Right lobe of liver (tissue), 6 donors: ENCODE data around the gene PCDHGB4. TPM values are rescaled to one million over a fixed set of nuclear protein-coding genes. Genes with fewer than 3 reads are reported as not detected.
A peak's percentile ranks its signal among the peaks of the same experiment; 100 is the strongest.
"Not testable (repeated sequence)": the region's sequence is repeated elsewhere in the genome, so short reads cannot be mapped to it uniquely, and the experiment has no call there.

Source experiments
- ATAC-seq, 4 donors: fragments of 200-7000 bp; cut with Tn5 transposase; one replicate each; pipeline ENCODE4 v1.9.1; 2020; ENCODE audit warnings: mild to moderate bottlenecking in 4 of 4, moderate library complexity in 4 of 4
- DNase-seq, 3 donors: peaks; one replicate each; pipeline ENCODE4 v3.0.0-alpha.2; 2020
- H3K27ac ChIP-seq, 3 donors: fragments of 200-600 bp; one replicate each; pipeline ENCODE4 v1.8.0; 2022
- H3K27me3 ChIP-seq, 2 donors: fragments of 200-600 bp; one replicate each; pipeline ENCODE4 v1.8.0; 2022
- H3K36me3 ChIP-seq, 4 donors: fragments of 200-600 bp; sonication (generic) in 1 of 4; one replicate each; pipeline versions ENCODE4 v1.5.1 to v1.8.0; 2017 to 2022; ENCODE audit warnings: control low read depth in 1 of 4
- H3K4me1 ChIP-seq, 4 donors: fragments of 200-600 bp; sonication (generic) in 1 of 4; one replicate each; pipeline versions ENCODE4 v1.5.1 to v1.8.0; 2017 to 2022; ENCODE audit warnings: control low read depth in 1 of 4
- H3K4me3 ChIP-seq, 3 donors: fragments of 200-600 bp; one replicate each; pipeline ENCODE4 v1.8.0; 2022
- H3K9me3 ChIP-seq, 4 donors: fragments of 200-600 bp; sonication (generic) in 1 of 4; one replicate each; pipeline versions ENCODE4 v1.5.1 to v1.8.0; 2017 to 2022; ENCODE audit warnings: control low read depth in 1 of 4
- CTCF ChIP-seq, 4 donors: fragments of 200-600 bp in 3 of 4; fragments of 450-650 bp in 1 of 4; IDR thresholded peaks; one replicate each; pipeline versions ENCODE4 v1.5.1 to v1.8.0; 2016 to 2022; ENCODE audit warnings: antibody characterized with exemption in 4 of 4, mild to moderate bottlenecking in 2 of 4
- POLR2A ChIP-seq: fragments of 450-650 bp; IDR thresholded peaks from one replicate; pipeline ENCODE4 v1.6.1; 2017; ENCODE audit warnings: antibody characterized with exemption, mild to moderate bottlenecking
- WGBS: methylation state at CpG from one replicate; pipeline ENCODE4 v1.1.6; 2018; ENCODE audit warnings: low coverage, low lambda C conversion rate; ENCODE audit not compliant: insufficient coverage; ENCODE audit errors: missing lambda C conversion rate; 5-methylcytosine and 5-hydroxymethylcytosine counted together
- intact Hi-C, 2 donors: fragments of 100-400 bp; cut with DNase I; formaldehyde crosslinking; loops; one replicate each; pipeline versions ENCODE4 v1.11.2 to v1.14.1; 2022
- total RNA-seq, 6 experiments: library from RNA; depleted of rRNA in 2 of 6; stranded (reverse); fragments of >200 nt in 2 of 6; fragmentation: NEBNext Ultra II Directional in 3 of 6; extraction: Animal tissue kit (Norgen Biotek cat#: 25700) in 3 of 6; gene quantifications; one replicate each; pipeline versions ENCODE4 v1.1.0 to v1.2.4, GENCODE V29; 2016 to 2023
- donor health status: DM: no; HTN: yes; CAD: no.
- donor health status: DM: no; HTN: no; CAD: no.
- donor health status: DM: no; HTN: no; CAD: no.
- donor health status: DM: no; HTN: yes; CAD: no.
- donor health status: DM: no; HTN: yes; CAD: no.

Gene PCDHGB4
- total RNA-seq, 6 experiments from 2014 or later = 1.6 to 5.5 (median 2.4) TPM

- H3K27ac ChIP-seq, H3K27me3 ChIP-seq, H3K4me1 ChIP-seq, H3K36me3 ChIP-seq, intact Hi-C loops: not testable (repeated sequence)
- Histone ChIP-seq H3K4me3 (peak within 1 kb of the TSS; percentile 33 to 49 (median 38)), H3K9me3 (peaks cover 0 to 15% (median 6%) of the 10 kb centered on the region in 4 donors)
- WGBS = 3% methylated on average over 18 of the region's 43 CpGs
- TF ChIP-seq CTCF (IDR thresholded peaks at IDR 0.05) = peak; percentile 47 to 70 (median 58)
- peak; percentile 98 to 100 (median 99) for ATAC-seq
- peak in 1 of 3 donors; percentile 57 for DNase-seq
Measured at GRCh38 chr5:141397756-141398551, 10.5 kb downstream of the PCDHGB4 start, which contains the start of gene PCDHGB5. TSS of gene PCDHGB5 (plus strand) at chr5:141397947. CDS start at chr5:141398128, 181 bp downstream.

- ATAC-seq = no peak
- no peak for DNase-seq
- intact Hi-C loops = no loop called here
- Histone ChIP-seq H3K27me3 (no peaks in the 10 kb centered on the region), H3K9me3 (peaks cover 0 to 17% (median 7%) of the 10 kb centered on the region in 4 donors), H3K4me3 (no peak overlapping the region), H3K36me3 (no peaks in the 10 kb centered on the region), H3K4me1 (no peaks in the 10 kb centered on the region), H3K27ac (no peak overlapping the region)
- no peak for TF ChIP-seq POLR2A
- TF ChIP-seq CTCF (IDR thresholded peaks at IDR 0.05) = no peak
- WGBS = 22% methylated on average over 7 of the region's 15 CpGs
Measured at GRCh38 chr5:141398608-141399007, 11.1 kb downstream of the PCDHGB4 start.

- no peaks in the 10 kb centered on the region for H3K36me3 ChIP-seq
- intact Hi-C loops = loop anchor here in 1 of 2 donors (10.0 kb wide), 1 partner anchor 155 kb away; no protein-coding TSS in a partner anchor
- H3K27ac ChIP-seq = no peak overlapping the region
- TF ChIP-seq CTCF (IDR thresholded peaks at IDR 0.05) = no peak
- TF ChIP-seq POLR2A = no peak
- no peaks in the 10 kb centered on the region for H3K4me1 ChIP-seq
- H3K4me3 ChIP-seq = no peak overlapping the region
- DNase-seq (no peak), ATAC-seq (no peak)
- H3K9me3 ChIP-seq = peaks cover 0 to 22% (median 7%) of the 10 kb centered on the region in 4 donors
- H3K27me3 ChIP-seq = no peaks in the 10 kb centered on the region
- no CpG with 5 or more reads among the region's 61 CpGs for whole genome bisulfite sequencing
Measured at GRCh38 chr5:141399555-141400258, 12.2 kb downstream of the PCDHGB4 start.

DNA sequence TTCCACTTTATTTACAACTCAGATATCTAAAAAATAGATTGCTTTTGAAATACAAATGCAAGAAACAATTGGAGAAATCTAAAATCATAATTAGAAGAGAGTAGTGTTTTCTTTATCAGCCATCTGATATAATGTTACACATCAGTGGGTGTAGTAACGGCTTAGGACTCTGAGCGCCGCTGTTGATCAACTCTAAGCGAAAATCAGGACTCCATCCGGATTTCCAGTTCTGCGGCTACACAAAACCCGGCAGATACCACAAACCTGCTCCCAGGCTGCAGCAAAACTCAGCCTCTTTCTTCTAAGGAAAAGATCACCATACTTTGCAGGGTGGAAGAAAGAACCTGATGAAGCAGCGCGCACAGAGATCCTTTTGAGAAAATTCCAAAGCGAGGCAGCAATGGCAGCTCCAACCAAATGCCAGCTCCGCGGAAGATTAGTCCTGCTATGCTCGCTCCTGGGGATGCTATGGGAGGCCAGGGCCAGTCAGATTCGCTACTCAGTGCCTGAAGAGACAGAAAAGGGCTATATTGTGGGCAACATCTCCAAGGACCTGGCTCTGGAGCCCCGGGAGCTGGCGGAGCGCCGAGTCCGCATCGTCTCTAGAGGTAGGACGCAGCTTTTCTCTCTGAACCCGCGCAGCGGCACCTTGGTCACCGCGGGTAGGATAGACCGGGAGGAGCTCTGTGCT is 15.2 kb downstream of the PCDHGB4 start, which contains the start of gene PCDHGA9:
TSS of gene PCDHGA9 (plus strand) at position 226 of the 691 bp plus-strand sequence. CDS start at position 401, 175 bp downstream.
- ATAC-seq (peak; percentile 55 to 67 (median 62)), DNase-seq (peak in 1 of 3 donors; percentile 45)
- no peak within 1 kb of the TSS for H3K27ac ChIP-seq
- intact Hi-C loops = loop anchor here in 1 of 2 donors (10.0 kb wide), 1 partner anchor 152 kb away; no protein-coding TSS in a partner anchor
- no peaks in the 10 kb centered on the region for H3K36me3 ChIP-seq
- TF ChIP-seq CTCF (IDR thresholded peaks at IDR 0.05) (peak in 3 of 4 donors; percentile 25 to 40 (median 33)), POLR2A (no peak)
- 34% methylated on average over 27 of the region's 27 CpGs for WGBS
- H3K4me3 ChIP-seq = peak within 1 kb of the TSS in 1 of 3 donors; percentile 35
- no peaks in the 10 kb centered on the region for H3K4me1 ChIP-seq
- H3K27me3 ChIP-seq = no peaks in the 10 kb centered on the region
- H3K9me3 ChIP-seq = peaks cover 0 to 22% (median 4%) of the 10 kb centered on the region in 4 donors
